IPS-18a (cell line): Measurements from ENCODE around the gene HNRNPLL.

Experiments
- H3K27ac ChIP-seq: one replicate; pipeline ENCODE4 v1.5.1; 2013; ENCODE audit warnings: low read length
- H3K27me3 ChIP-seq: one replicate; pipeline ENCODE4 v1.6.1; 2013; ENCODE audit warnings: mild to moderate bottlenecking, low read length; ENCODE audit not compliant: control insufficient read depth, insufficient read depth
- H3K36me3 ChIP-seq: one replicate; pipeline ENCODE4 v1.6.1; 2013; ENCODE audit warnings: low read depth, low read length; ENCODE audit not compliant: control insufficient read depth
- H3K4me1 ChIP-seq: one replicate; pipeline ENCODE4 v1.6.1; 2013; ENCODE audit warnings: low read depth, low read length; ENCODE audit not compliant: control insufficient read depth
- H3K4me3 ChIP-seq: one replicate; pipeline ENCODE4 v1.5.1; 2013; ENCODE audit warnings: low read length
- H3K9ac ChIP-seq: one replicate; pipeline ENCODE4 v1.6.1; 2013; ENCODE audit warnings: mild to moderate bottlenecking, low read length, moderate library complexity
- H3K9me3 ChIP-seq: one replicate; pipeline ENCODE4 v1.6.1; 2013; ENCODE audit warnings: low read depth, low read length; ENCODE audit not compliant: control insufficient read depth

HNRNPLL gene

GRCh38 chr2:38560092-38560491 lies 42.6 kb downstream of the HNRNPLL start:
- no peaks in the 10 kb centered on the region for H3K9me3 ChIP-seq
- H3K36me3 ChIP-seq, result peaks cover 29% of the 10 kb centered on the region
- no peaks in the 10 kb centered on the region for H3K27me3 ChIP-seq
- H3K27ac ChIP-seq, result no peak overlapping the region
- no peak overlapping the region for H3K9ac ChIP-seq
- H3K4me1 ChIP-seq, result no peaks in the 10 kb centered on the region
- H3K4me3 ChIP-seq, result no peak overlapping the region

- H3K9ac ChIP-seq, result no peak overlapping the region
- no peak overlapping the region for H3K27ac ChIP-seq
- no peak overlapping the region for H3K4me3 ChIP-seq
- no peaks in the 10 kb centered on the region for H3K4me1 ChIP-seq
- no peaks in the 10 kb centered on the region for H3K27me3 ChIP-seq
- no peaks in the 10 kb centered on the region for H3K9me3 ChIP-seq
- H3K36me3 ChIP-seq, result peaks cover 16% of the 10 kb centered on the region
Observed at GRCh38 chr2:38557981-38558380, 44.7 kb downstream of the HNRNPLL start.

DNA sequence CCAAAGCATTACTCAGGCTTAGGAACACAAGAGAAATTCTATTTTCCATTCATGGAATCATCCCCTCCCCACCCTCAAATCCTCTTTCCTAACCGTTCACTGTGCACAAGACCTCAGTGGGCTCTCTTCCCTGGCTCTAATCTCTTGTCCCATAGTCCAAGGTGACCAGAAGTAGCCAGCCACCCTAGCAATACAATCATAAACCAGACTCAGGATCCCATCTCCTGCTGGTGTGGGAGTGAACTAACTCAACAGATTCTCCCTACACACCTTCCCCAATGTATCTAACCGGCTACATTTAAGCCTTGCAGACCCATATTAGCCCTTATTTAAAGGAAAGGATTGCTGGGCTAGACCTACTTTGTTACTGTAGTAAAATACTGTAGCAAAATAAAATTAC lies 45.5 kb downstream of the HNRNPLL start:
- H3K4me3 ChIP-seq, result no peak overlapping the region
- no peak overlapping the region for H3K9ac ChIP-seq
- H3K9me3 ChIP-seq, result no peaks in the 10 kb centered on the region
- no peaks in the 10 kb centered on the region for H3K4me1 ChIP-seq
- H3K27ac ChIP-seq, result no peak overlapping the region
- H3K27me3 ChIP-seq, result no peaks in the 10 kb centered on the region
- H3K36me3 ChIP-seq, result peaks cover 16% of the 10 kb centered on the region

DNA sequence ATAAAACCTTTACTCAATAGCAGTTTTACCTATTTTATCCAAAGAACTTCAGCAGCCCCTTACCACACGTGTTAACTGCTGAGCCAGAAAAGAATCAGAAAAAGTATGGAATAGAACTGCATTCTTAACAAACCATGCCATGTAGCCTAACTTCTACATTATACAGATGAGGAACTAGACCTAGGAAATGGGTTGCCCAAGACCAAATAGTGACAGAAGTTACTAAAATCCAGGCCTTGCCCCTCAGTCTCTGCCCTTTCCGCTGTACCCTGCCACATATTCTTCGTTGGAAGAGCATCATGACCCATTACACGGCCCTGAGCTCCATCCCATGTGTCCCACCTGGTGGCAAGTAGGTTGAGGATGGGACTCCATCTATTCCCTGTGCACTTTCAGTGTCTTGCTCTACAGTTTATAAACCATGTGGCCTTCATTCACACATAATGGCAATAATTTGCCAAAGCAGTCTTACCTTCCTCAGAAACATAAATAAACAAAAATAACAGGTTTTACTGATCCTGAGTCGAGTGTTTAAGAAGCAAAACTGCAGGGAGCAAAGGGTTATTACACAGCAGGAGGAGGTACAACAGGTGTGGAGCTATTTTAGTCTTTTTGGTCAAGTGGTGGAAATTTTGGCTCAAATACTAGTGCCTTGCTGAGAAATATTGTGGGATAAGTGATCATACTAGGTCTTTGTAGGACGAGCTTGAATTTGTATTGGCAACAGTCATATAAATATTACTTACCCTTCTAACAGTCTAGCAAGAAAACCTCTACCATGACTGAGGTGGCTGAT lies 46.5 kb downstream of the HNRNPLL start:
- Histone ChIP-seq H3K4me1 (no peaks in the 10 kb centered on the region), H3K36me3 (peaks cover 7% of the 10 kb centered on the region), H3K4me3 (no peak overlapping the region)

GRCh38 chr2:38554973-38555595 lies 47.6 kb downstream of the HNRNPLL start:
- Histone ChIP-seq H3K9me3 (no peaks in the 10 kb centered on the region), H3K4me3 (no peak overlapping the region), H3K27ac (no peak overlapping the region), H3K4me1 (no peaks in the 10 kb centered on the region), H3K27me3 (no peaks in the 10 kb centered on the region), H3K9ac (no peak overlapping the region), H3K36me3 (no peaks in the 10 kb centered on the region)

More for the DNA sequence above, 46.5 kb downstream of the HNRNPLL start:
- H3K9ac ChIP-seq, result no peak overlapping the region
- no peaks in the 10 kb centered on the region for H3K27me3 ChIP-seq
- no peaks in the 10 kb centered on the region for H3K9me3 ChIP-seq
- no peak overlapping the region for H3K27ac ChIP-seq

DNA sequence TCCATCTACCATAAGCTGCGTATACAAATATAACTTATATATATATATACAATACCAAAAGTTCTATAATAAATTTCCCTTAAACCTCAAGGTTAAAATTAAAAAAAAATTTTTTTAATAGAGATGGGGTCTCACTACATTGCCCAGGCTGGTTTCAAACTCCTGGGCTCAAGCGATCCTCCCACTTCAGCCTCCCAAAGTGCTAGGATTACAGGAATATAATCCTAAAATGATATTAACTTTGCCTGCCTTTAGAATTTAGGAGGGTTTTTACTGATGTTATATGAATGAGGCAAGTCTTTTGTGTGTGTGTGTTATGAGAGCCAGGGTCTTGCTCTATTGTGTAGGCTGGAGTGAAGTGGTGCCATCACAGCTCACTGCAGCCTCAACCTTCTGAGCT lies 49.2 kb downstream of the HNRNPLL start:
- Histone ChIP-seq H3K27ac (no peak overlapping the region), H3K9ac (no peak overlapping the region), H3K27me3 (no peaks in the 10 kb centered on the region), H3K4me1 (peaks cover 6% of the 10 kb centered on the region), H3K36me3 (no peaks in the 10 kb centered on the region), H3K4me3 (no peak overlapping the region), H3K9me3 (no peaks in the 10 kb centered on the region)

DNA sequence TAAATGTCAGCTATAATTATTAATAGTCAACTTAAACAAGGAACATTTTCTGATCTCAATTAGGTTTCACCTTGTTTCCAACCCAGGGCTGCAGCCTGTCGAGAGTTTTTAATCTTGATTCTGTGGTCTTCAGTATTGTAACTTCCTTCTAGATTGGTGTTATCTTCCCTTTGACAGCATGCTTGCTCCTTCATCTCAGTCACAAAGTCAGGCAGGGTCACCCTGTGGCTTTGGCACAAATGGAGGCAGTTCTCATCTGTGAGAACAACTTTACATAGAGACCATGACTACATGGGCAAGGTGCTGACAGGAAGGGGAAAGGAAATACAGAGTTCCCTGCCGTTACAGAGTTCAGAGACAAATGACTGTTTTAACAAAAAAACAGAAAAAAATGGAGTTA lies 50.5 kb downstream of the HNRNPLL start:
- H3K36me3 ChIP-seq, result no peaks in the 10 kb centered on the region
- H3K4me3 ChIP-seq, result no peak overlapping the region

GRCh38 chr2:38551746-38552145 lies 51.0 kb downstream of the HNRNPLL start:
- Histone ChIP-seq H3K9me3 (no peaks in the 10 kb centered on the region), H3K9ac (no peak overlapping the region), H3K4me1 (peaks cover 6% of the 10 kb centered on the region), H3K27me3 (no peaks in the 10 kb centered on the region), H3K27ac (no peak overlapping the region), H3K36me3 (no peaks in the 10 kb centered on the region), H3K4me3 (no peak overlapping the region)

More for the DNA sequence above, 50.5 kb downstream of the HNRNPLL start:
- Histone ChIP-seq H3K9ac (no peak overlapping the region), H3K27ac (no peak overlapping the region), H3K27me3 (no peaks in the 10 kb centered on the region), H3K4me1 (peaks cover 6% of the 10 kb centered on the region), H3K9me3 (no peaks in the 10 kb centered on the region)

DNA sequence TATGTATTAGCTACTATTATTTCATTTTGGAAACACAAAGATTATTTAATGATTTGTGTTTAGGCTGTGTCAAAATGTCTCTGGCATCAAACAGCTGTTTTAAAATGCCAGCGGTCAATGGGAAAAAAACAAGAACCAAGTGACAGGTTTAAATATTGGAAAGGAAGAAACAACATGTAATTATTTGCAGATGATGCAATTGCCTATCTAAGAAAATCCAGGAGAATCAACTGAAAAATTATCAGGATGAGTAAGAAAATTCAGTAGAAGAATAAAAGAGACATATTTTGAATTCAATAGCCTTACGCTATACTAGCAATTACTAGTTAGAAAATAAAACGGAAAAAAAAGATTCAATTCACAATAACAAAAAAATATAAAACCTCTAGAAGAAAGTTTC lies 51.6 kb downstream of the HNRNPLL start:
- Histone ChIP-seq H3K4me1 (peaks cover 6% of the 10 kb centered on the region), H3K9me3 (no peaks in the 10 kb centered on the region), H3K9ac (no peak overlapping the region), H3K27me3 (no peaks in the 10 kb centered on the region), H3K27ac (no peak overlapping the region), H3K36me3 (no peaks in the 10 kb centered on the region), H3K4me3 (no peak overlapping the region)

DNA sequence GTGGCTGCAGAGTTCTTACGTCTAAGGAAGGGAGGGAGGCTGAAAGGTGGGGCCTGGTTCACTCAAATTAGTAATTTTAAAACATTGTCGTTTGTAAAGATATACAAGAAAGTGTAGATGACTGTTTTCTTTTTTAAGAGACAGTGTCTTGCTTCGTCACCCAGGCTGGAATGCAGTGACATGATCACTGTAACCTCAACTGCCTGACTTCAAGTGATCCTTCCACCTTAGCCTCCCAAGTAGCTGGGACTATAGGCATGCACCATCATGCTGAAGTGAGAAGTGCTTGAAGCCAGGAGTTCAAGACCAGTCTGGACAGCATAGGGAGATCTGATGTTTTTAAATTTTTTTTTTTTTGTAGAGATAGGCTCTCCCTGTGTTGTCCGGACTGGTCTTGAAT lies 52.9 kb downstream of the HNRNPLL start:
- Histone ChIP-seq H3K27ac (no peak overlapping the region), H3K4me1 (peaks cover 6% of the 10 kb centered on the region), H3K4me3 (no peak overlapping the region), H3K9me3 (no peaks in the 10 kb centered on the region), H3K36me3 (no peaks in the 10 kb centered on the region), H3K27me3 (no peaks in the 10 kb centered on the region), H3K9ac (no peak overlapping the region)

GRCh38 chr2:38549071-38549704 lies 53.5 kb downstream of the HNRNPLL start:
- Histone ChIP-seq H3K9ac (no peak overlapping the region), H3K36me3 (no peaks in the 10 kb centered on the region), H3K9me3 (no peaks in the 10 kb centered on the region), H3K27me3 (no peaks in the 10 kb centered on the region), H3K27ac (no peak overlapping the region), H3K4me3 (no peak overlapping the region), H3K4me1 (peaks cover 6% of the 10 kb centered on the region)
